Fibroblast of the conjunctiva (primary cell): ENCODE results near the gene GRIPAP1.

Experiments used
- DNase-seq: peaks from one replicate; pipeline ENCODE4 v3.0.0-alpha.2; 2010; ENCODE audit warnings: low read depth

The GRIPAP1 gene

DNA sequence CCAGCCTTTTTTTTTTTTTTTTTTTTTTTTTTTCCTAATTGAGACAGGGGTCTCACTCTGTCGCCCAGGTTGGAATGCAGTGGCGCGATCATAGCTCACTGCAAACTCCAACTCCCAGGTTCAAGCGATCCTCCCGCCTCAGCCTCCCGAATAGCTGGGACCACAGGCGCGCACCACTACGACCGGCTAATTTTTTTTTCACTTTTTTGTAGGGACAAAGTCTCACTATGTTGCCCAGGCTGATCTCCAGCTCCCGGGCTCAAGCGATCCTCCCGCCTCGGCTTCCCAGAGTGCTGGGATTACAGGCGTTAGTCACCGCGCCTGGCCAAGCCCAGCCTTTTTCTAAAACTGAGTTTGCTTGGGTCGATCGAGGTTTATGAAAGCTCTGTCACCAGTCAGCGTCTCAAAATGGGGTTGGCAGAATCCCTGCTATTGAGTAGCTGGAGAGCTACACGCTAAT lies 43.4 kb downstream of the GRIPAP1 start:
- DNase-seq: peak; percentile 24

DNA sequence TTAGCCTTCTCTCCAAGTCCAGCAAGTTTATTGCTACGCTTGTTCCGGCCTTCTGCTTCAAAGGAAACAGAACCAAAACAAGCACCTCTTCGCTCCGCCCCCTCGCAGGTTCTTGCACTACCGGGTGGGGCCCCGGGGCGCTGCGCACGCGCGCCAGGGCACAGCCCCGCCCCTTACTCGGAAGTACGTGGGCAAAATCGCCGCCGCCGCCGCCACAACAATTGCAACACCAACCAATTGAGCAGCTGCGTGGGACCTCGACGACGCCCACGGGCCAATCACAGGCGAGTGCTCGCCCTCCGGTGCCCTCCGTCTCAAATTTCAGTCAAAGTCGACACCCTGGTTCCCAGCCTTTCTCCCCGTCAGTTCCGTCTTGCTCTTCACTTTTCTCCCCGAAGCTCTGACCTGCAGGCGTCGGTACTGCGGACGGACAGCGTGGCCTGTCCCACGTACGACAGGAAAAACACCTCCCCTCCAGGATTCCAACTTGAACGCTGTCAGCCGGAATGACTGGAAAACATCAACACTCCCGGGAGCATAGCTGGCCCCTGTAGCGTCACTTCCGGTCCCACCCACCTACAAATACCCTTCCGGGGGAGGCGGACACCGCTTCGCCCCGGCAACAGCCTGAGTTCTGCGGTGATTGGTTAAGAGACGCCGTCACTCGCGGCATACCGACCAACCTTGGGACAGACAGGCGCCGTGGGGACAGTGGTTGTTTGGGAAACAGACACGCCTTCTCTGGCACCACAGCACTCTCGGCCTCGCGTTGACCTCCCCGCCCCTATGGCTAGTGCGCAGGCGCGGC lies 44.0 kb downstream of the GRIPAP1 start:
- DNase-seq: peak; percentile 97

DNA sequence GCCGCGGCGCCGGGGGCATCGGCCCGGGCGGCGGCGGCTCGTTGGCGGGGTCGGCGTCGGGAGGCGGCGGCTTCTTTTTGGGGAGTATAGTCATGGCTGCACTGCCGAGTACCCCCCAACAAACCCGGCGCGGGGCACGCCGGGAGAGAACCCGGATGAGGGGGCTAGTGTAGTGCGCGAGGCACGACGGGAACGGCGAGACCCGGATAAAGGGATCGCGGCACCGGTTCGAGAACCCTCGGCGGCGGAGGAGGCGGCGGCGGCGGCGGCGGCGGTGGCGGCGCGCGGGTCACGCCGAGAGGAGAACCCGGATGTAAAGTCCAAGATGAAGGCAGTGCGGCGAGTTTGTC lies 44.6 kb downstream of the GRIPAP1 start, which contains the start of gene OTUD5:
Gene OTUD5, minus strand, starts transcription at position 131 of the 350 bp plus-strand sequence. Its CDS starts 37 bp downstream, at position 94.
- DNase-seq: no peak

DNA sequence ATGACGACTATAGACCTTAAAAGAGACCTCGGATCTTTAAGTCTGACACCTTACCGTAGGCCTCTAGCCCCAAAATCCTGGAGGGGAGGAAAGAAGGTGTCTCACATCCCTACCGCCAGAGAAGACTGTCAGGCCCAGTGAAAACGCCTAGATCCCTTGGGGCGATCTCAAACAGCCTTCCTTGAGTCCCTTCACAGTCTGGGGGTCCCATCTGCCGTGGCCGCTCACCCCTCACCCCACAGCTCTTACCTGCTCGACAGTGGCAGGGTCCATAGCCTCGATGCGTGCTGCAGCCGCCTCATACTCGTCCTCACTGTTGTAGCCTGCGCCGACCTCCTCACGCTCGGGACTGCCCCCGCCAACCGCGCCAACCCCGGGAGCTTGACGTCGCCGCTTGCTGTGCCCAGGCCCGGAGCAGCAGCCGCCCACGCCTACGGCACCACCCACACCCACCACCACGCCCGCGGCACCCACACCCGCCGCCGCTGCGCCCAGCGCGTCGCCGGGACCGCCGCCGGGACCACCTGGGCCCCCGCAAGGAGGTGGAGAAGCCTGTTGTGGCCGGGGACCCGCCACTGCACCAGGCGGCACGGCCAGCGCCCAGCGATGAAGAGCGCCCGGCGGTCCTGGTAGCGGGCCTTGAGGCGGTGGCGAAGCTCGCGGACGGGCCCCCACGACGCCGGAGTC lies 45.2 kb downstream of the GRIPAP1 start:
- no peak for DNase-seq

DNA sequence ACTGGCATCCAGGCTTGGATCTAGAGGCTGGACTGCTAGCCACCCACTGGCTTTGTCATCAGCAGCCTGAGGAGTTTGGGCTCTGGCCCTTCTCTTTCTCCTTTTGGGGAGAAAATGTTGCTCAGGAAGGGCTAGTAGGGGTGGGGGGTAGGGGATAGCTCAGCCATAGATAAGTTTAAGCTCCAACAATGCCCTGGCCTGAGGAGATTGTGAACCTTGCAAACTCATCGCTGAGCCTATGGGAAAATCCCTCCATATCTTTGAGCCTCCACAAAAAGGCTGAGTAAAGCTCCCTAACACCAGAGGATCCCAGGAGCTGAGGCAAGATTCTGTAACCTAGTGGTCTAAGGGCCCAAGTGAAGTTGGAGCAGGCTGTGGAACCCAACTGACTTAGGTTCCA lies 53.5 kb downstream of the GRIPAP1 start:
- DNase-seq: no peak

DNA sequence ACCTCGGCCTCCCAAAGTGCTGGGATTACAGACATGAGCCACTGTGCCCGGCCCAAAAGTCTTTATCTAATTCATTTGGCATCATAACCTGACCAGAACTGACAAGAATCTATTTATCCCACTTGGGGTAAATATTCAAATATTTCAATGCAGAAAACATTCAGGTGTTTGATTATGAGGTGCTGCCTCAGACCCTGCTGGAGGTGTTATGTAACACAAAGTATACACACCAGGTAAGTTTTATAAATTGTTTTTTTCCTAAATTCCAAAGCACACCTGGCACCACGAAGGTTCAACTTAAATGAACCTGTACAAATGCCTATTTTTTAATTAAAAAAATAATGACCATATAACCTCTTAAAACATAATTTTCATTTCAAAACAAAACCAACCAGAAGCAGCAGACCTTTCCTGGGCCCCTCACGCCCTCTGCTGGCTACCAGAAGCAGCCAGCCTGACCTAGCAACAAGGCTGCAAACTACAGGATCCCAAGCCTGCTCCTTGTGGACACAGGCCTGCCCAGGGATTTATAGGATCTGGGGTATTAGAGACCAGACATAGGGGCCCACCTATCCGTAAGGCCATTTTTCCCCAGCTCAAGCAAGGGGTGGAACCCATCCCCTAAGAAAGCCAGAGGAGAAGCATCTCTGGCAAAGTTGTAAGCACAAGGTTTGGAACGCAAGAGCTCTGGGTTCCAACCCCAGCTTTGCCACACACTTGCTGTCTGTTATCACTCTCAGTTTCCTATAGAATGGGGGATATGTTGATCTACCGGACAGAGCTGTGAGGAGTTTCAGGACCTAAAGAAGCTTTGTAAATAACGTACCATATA lies 56.3 kb downstream of the GRIPAP1 start:
- DNase-seq: peak; percentile 29

DNA sequence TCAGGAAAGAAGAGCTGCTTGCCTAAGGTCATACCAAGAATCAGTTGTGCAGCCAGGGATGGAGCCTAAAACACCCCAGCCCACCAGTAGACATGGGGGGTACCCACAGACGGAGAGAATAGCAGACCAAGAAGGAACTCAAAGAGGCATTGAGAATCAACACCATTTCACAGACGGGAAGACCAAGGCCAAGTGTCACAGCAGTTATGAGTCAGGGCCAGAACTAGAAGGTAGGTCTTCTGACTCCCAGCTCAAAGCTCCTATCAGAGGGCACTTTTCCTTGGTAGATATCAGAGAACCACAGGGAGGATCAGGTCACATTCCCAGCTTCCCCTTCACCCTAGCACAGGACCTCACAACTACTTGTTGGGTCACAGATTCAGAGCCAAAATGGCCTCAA lies 59.2 kb downstream of the GRIPAP1 start:
- no peak for DNase-seq

DNA sequence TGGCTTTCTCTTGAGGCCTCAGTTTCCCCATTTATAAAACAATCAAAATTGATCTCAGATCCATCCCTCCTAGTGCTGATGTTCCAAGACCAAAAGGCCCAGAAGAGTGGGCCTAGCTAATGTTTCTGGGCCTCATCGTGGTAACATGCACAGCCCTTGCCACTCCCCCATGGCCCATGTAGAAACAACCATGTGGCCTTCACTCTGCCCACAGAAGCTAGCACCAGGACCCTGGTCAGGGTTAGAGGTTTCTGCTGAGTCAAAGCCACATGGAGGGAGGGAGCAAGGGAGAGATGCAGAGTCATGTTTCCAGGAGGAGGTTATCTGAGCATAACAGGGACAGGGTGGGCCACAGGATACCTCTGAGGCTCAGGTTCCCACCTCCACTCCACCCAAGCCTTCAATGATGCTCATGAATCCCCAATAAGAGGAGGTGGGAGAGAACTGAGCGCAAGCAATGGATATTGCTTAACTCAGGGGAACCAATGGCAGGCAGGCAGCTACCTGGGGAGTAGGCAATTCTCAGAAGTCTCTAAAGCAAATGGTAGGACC lies 61.6 kb downstream of the GRIPAP1 start:
- no peak for DNase-seq

DNA sequence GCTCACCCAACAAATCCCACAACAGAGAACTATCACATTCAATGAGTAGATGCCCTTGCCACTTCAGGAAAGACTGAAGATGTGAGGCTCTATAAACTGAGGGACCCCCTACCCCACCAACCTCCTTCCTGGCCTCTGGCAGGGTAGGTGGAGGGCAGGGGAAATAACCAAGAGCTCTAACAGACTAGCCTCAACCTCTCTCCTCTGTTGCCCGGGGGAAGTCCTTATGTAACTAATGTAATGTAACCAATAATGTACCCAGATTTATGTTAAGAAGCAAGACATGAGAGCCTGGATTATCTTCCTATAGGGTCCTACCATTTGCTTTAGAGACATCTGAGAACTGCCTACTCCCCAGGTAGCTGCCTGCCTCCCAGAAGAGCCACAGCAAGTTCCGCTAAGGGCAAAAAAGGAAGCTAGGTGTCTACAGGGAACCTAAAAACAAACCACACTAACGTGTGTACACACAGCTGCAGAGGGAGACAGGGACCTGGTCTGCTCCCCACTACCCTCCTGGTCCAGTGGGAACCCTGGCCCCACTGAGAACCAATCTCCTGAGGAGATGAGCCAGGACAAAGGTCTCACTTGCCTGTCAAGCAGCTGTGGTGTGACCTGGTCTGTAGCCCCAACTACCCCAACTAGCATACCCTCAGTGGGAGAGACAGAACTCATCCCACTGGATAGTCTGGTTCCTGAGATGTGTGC lies 62.4 kb downstream of the GRIPAP1 start:
- no peak for DNase-seq

DNA sequence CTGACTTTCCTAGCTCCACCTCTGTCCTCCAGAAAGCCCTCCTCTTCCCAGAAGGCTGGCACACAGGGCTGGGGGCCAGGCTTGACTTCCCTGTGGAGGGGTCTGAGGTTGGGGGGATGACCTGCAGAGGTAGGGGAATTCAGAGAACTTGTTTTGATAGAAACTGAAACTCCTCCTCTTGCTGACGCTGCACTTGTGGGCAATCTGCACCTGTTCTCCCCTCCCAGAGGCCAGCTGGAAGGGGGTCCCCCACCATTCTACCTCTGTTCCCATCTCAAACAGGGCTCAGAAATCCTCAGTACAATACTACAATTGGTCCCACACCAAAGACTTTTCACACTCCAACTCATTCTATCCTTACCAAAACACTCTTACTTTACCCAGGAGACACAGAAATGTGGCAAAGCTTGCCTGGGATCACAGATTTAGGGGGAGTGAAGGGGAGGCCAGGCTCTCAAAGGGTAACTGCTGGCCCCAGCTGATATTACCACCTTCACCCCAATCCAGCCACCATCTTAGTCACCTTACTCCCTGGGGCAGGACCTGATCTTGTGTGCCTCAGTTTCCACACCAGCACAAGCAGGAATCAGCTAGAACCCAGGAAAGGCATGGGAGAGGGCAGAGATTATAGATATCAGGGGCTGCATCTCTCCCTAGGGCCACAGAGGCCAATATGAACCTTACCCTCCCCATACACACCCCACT lies 63.2 kb downstream of the GRIPAP1 start:
- DNase-seq: no peak

DNA sequence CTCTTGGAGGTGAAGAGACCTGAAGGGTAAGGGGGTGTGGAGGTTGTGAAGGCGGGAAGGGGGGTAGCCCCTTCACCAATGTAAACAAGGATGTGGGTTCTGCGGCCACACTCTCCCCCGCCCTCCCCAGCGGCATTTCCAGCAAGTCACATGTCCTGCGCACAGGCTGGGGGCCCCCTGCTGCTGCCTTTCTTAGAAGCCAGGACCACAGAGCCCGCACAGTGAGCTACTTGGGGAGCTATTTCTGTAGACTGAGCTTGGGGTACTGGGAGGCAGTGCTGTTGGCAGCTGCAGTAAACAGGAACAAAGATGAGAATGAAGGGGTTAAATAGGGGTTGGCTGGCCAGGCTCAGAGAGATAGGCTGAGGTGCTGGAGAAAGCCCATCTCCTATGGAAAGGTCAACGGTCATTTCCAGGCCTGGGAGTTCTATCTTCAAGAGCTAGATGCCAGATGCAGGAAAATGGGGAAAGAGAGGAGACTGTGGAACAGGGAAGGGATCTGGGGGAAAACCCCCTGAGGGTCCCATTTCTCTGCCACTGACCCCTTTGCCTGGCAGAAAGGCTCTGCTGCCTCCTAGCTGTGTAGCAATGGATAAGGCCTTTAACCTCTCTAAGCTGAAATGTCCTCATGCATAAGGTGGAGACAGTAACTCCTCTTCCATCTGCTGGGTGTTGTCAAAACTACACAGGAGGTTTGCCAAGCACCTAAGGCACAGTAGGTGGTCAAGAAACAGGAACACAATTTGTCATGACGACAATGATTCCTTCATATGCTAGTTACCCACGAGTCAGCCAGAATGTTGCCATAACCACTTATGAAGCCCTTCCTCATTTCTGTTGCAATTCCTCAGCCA lies 64.8 kb downstream of the GRIPAP1 start:
- no peak for DNase-seq

DNA sequence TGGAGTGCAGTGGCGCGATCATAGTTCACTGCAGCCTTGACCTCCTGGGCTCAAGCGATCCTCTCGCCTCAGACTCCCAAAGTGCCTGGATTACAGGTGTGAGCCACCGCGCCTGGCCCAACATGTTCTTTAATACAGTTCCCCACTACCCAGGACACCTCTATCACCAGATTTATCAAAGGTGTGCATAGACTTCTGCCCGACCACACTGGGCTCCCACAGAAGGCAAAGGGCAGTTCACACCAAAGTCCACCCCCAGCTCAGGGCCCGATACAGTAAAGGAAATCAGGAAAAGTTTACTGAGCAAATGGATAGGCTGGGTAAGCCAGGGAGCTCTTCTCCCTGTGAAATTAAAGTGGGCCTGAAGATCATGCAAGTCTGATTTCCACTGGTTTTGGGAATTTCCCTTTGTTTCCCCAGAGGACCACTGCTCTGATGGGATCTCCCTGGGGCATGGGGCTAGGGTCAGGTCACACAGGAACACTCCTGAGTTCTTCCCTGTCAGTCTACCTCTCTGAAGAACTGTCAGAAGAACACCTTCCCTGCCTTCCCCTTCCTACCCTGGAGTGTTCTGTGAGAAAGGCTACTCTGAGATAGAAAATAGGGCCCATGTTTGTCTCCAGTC lies 65.5 kb downstream of the GRIPAP1 start:
- DNase-seq: no peak

DNA sequence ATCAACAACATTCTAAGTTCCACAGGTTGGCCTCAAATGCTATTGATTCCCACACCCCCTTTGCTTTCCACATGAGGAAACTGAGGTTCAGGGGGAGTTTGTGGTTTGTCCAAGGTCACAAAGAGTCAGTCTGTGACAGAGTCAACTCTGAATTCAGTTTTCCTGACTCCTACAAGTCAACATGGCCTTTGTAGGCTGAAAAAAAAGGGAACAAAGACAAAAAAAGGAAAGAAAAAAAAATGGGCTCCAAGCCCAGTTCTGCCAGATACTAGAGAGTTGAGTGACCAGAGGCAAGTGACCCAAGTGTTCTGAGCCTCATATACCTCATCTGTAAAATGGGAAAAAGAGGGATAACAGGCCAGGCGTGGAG lies 66.8 kb downstream of the GRIPAP1 start:
- DNase-seq: no peak

DNA sequence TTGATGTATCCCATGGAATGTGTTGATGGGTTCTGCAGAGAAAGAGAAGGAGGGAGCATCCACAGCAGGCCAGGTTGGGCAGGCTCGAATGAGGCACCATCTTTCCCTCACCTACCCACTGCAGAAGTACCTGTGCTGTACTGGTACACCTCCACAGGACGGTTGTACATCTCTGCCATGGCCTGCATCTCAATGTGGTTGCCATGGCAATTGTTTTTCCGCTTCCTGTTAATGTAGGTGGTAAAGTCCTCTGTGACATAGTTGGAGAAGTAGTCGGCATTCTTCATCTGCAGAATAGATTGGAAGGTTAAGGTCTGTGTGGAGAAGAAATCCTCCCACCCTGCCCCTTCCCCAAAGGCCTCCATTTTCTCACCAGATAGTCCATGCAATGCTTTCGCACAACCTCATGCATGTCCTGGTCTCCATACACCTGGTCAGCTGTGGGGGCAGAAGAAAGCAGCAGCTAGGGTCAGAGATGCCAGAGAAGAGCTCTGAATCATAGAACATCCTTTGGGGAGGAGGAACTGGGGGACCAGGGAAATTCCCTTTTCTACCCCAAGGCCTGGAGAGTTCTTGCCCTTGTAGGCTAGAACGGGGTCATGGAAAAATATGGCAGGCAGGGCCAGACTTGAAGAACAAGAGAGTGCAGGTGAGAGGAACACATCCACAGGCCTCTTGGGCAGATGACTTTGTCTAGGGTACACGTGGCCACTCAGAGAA lies 67.3 kb downstream of the GRIPAP1 start:
- no peak for DNase-seq

DNA sequence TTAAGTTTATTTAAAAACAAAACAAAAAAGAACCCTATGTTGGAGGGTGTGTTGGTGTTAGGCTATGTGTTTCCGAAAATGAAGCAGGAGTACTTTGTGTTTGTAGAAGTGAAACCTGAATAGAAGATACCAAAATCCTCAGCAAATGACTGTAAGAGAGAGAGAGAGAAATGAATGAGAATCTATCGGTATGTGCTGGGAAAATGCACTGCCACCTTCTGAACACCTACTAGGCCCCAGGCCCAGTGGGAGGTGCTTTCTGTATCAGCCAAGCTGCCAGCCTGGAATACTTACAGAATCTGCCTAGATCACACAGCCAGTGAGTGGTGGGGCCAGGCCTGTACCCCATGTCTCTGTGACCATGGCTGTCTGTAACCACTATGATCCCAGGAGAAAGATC lies 68.3 kb downstream of the GRIPAP1 start:
- DNase-seq: no peak

DNA sequence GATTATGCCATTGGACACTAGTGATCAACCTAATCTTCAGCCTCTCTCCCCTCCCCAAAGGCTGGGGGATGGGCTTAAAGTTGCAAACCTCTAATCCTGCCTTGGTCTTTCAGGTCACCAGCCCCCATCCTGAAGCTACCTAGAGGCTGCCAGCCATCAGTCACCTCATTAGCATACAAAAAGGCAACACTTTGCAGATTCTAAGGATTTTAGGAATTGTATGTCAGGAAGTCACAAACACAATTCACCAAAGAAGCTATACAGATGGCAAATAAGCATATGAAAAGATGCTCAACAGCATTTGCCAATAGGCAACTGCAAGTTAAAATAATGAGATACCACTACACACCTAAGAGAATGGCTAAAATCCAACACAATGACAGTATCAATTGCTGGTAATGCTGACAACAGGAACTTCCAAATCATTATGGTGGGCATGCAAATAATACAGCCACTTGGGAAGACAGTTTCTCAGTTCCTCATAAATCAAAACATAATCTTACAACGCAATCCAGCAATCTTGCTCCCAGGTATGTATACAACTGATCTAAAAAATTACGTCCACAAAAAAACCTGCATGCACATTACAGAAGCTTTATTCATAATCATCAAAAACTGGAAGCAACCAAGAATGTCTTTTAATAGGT lies 74.2 kb downstream of the GRIPAP1 start:
- no peak for DNase-seq

DNA sequence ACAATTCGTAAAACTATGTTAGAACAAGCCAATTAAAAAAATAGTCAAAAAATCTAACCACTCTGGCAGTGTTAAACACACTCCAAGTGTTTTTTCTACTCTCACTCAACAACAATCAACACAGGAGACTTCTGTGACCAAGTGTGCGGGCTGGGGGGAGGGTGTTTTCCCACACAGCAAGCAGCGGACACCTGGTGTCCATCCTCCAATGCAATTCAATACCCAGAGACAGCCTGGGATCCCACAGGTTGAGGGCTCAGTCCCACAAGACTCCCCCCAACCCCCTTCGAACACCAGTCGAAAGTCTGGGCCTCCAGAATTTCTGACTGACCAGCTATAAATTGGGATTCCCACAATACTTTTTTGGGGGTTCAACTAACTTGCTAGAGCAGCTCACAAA lies 74.9 kb downstream of the GRIPAP1 start:
- DNase-seq: no peak

DNA sequence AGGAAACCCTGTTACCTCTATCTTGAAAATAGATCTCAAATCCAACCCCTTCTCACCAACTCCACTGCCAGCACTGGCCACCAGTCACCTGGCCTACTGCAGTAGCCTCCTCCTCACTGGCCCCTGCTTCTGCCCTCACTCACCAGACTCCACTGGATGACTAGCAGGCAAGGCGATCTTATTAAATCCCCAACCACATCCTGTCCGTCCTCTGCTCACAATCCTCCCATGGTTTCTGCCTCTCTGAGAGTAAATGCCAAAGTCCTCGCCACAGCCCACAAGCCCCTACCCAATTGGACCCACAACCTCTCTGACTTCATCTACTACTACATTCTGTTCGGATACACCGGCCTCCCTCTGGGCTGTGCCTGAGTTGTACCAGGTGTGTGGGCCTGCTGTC lies 77.8 kb downstream of the GRIPAP1 start:
- no peak for DNase-seq

DNA sequence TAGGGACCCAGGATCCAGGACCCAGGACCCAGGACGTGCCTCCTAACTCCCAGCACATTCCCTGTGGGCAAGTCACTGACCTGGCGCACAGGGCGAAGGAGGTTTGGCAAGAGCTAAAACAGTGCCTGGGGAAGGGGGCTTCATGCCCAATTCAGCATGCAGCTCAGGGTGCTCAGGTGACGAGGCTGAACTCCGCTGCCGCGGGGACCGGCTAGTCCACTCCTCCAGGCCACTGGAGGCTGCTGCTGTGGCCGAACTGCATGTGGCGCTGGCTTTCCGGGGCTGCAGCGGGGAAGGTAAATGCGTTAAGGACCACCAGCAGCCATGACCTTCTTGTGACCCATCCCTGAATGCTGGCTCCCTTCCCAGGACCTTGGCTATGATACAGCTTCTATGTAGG lies 78.3 kb downstream of the GRIPAP1 start:
- no peak for DNase-seq
